NCI-H128 (cell line): ENCODE data around the gene CABLES1.
"Not testable (repeated sequence)": the region's sequence is repeated elsewhere in the genome, so short reads cannot be mapped to it uniquely, and the experiment has no call there.

ENCODE experiments used
- DNase-seq: peaks from one replicate; lab custom pipeline; 2025; ENCODE audit not compliant: unreplicated experiment; lab: John Stamatoyannopoulos, UW

CABLES1 gene, protein sequence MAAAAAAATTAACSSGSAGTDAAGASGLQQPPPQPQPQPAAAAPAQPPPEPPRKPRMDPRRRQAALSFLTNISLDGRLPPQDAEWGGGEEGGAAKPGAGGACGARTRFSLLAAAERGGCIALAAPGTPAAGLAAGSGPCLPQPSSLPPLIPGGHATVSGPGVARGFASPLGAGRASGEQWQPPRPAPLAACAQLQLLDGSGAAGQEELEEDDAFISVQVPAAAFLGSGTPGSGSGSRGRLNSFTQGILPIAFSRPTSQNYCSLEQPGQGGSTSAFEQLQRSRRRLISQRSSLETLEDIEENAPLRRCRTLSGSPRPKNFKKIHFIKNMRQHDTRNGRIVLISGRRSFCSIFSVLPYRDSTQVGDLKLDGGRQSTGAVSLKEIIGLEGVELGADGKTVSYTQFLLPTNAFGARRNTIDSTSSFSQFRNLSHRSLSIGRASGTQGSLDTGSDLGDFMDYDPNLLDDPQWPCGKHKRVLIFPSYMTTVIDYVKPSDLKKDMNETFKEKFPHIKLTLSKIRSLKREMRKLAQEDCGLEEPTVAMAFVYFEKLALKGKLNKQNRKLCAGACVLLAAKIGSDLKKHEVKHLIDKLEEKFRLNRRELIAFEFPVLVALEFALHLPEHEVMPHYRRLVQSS

DNA sequence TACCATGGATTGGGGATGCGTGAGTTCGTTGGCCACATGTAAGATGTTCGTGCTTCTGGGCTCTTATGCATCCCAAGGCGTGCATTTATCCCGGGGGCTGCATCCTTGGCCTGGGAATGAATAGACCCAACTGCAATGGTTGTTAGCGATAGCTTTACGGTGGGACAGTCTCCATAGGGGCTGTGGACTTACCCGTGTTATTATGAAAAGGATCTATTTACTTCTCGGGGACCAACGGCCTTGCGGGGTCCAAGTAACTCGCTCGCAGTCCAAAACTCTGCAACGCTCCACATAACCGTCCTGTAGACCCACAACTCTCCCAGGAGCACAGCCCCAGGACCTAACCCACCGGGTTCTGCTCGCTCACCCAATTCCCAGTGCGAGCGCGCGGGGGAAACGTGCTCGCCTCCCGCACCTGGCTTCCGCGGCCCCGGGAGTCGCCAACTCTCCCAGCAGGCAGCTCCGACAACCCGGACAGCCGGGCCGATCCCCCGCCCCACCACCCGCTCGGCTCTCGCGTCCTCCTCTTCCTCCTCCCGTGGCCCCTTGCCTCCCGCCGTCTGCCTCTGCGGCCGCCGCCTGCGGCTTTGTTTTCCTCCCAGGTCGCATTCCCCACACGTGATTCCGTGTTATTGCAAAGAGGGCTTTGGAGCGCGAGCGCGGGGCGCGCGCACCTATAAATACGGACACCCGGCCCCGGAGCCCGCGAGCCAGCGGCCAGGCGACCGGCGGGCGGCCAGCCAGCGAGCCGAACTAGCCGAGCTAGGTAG, at the start of gene CABLES1:
Gene CABLES1, plus strand, starts transcription at position 706 of the 770 bp plus-strand sequence. CDS start 278 bp downstream, outside the sequence.
- DNase-seq, result peak; percentile 64

DNA sequence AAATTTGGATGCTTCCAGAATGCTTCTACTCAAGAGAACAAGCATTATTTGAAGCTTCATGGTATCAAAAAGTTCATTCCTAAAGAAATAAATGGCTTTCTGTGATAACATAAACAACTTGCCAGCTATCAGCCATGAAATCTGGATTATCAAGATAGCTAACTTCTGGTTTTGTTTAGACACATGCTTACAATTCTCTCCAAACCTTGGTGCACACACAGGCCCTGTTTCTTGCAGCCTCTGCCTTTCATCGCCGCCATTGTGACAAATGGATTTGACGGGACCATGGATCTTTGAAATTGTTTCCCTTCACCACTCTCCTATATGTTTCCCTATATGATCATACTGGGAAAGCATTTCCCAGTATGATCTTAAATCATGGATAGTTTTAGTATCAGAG, 47.9 kb upstream of the CABLES1 start:
- DNase-seq, result no peak

DNA sequence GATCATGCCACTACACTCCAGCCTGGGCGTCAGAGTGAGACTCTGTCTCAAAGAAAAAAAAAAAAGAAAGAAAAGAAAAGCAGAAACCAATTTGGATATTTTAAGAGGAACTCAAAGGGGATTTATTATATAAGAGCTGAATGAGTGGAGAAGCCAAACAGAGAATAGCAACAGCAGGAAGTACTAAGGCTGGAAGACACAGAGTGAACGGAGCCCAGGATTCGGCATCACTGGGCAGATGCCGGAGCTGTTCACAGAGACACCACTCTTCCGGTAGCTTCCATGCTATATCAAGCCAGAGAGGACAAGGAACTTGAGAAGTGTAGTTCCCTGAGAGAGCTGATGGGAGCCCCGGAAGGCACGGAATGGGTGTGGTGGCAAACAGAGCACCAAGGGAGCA, 47.0 kb upstream of the CABLES1 start:
- DNase-seq, result no peak

DNA sequence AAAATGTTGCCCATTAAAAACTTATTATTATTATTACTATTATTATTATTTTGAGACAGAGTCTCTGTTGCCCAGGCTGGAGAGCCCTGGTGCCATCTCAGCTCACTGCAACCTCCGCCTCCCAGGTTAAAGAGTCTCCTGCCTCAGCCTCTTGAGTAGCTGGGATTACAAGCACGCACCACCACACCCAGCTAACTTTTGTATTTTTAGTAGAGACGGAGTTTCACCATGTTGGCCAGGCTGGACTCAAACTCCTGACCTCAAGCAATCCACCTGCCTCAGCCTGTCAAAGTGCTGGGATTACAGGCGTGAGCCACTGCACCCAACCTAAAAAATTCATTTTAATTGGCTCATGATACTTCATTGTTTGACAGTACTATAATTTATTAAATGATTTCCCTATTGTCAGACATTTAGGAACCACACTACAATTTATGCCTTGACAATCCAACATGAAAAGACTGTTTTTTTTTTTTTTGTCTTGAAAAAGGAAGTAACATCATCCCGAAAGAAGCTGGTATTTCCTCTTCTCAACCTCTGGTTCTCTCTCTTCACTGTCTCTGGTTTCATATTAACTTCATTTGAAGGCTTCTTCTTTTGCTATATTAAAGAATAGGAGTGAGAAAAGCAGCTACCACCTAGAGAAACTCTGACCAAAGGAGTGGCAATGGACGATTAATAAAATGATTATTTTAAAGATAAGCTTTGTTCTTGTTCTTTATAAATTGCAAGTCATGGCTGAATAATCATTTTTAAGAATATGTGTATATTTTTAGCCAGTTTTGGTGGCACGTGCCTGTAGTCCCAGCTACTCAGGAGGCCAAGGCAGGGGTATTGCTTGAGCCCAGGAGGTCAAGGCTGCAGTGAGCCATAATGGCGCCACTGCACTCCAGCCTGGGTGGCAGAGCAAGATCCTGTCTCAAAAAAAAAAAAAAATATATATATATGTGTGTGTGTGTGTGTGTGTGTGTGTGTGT, 44.0 kb upstream of the CABLES1 start:
- not testable (repeated sequence) for DNase-seq

DNA sequence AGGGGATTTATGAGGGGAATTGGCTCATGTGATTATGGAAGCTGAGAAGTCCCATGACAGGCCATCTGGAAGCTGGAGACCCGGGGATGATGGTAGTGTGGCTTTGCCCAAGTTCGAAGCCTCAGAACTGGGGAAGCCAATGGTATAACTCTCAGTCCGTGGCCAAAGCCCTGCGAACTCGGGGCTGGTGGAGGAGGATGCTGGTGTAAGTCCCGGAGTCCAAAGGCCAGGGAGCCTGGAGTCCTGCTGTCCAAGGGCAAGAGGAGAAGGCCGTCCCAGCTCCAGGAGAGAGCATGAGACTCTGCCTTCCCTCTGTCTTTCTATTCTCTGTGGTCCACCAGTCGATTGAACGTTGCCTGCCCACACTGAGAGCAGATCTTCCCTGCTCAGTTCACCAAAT, 43.2 kb upstream of the CABLES1 start:
- DNase-seq, result no peak

DNA sequence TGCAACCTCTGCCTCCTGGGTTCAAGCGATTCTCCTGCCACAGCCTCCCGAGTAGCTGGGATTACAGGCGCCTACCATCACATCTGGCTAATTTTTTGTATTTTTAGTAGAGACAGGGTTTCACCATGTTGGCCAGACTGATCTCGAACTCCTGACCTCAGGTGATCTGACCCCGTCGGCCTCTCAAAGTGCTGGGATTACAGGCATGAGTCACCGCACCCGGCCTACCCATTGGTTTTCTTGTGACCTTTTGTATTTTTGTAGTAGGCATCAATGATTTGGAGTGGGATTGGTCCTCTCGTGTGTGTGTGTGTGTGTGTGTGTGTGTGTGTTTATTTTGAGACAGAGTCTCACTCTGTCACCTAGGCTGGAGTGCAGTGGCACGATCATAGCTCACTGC, 42.2 kb upstream of the CABLES1 start:
- not testable (repeated sequence) for DNase-seq

DNA sequence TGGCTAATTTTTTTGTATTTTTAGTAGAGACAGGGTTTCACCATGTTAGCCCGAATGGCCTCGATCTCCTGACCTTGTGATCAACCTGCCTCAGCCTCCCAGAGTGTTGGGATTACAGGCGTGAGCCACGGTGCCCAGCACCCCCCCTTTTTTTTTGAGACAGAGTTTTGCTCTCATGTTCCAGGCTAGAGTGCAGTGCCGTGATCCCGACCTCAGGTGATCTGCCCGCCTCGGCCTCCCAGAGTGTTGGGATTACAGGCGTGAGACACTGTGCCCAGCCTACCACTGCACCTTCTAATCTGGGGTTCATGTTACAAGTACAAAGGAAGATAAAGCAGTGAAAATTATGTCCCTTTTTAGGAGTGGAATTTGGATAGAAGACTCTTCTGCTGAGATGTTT, 41.5 kb upstream of the CABLES1 start:
- DNase-seq, result no peak

DNA sequence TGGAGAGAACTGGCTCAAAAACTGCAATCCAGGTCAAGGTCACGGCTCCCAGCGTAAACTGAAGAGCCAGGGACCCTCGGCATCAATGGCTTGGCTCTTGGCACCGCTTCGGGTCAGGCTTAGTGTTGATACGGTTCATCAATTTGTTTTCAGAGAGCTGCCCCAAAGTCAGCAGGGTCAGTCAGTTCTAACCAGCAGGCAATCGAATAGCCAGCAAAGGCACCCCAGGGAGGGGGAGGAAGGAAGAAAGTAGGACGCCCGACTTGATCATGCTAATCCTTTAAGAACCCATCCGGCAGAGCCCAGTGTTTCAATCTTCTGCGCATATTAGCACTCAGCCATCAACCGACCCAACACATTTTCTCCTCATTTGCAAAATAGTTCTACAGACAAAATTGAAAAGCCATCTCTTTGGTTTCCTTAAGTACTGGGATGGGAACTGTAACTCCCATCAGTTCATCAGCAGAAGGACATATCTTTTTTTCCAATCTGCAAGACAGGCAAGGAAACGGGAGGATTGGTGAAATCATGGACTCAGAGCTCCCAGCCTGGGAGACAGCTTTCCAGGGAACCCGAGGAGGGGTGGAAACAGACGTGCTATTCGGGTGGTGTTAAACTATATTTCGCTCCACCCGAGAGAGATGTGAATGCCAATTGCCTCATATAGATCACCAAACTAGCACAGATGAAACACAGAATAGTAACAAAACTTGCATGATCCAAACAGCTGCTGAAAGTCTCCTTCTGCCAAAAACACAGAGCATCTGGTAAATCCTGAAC, 40.7 kb upstream of the CABLES1 start:
- DNase-seq, result no peak

DNA sequence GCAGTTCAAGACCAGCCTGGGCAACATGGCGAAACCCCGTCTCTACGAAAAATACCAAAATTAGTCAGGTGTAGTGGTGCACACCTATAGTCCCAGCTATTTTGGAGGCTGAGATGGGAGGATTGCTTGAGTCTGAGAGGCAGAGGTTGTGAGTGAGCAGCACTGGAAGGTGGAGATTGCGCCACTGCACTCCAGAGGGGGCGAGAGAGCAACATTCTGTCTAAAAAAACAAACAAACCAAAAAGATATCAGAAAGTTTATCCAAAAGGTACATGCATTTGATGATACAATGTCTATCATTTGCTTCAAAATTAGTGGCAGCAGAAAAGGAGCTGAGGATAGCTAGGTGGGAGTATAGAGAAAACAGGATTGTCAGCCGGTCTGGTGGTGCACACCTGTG, 39.8 kb upstream of the CABLES1 start:
- no peak for DNase-seq

DNA sequence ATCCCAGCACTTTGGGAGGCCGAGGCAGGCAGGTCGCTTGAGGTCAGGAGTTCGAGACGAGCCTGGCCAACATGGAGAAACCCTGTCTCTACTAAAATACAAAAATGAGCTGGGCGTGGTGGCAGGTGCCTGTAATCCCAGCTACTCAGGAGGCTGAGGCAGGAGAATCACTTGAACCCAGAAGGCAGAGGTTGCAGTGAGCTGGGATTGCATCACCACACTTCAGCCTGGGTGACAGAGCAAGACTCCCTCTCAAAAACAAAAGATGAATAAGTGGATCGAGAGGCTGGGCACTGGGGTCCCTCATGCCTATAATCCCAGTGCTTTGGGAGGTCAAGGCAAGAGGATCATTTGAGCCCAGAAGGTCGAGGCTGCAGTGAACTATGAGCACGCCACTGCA, 38.3 kb upstream of the CABLES1 start:
- DNase-seq, result not testable (repeated sequence)

DNA sequence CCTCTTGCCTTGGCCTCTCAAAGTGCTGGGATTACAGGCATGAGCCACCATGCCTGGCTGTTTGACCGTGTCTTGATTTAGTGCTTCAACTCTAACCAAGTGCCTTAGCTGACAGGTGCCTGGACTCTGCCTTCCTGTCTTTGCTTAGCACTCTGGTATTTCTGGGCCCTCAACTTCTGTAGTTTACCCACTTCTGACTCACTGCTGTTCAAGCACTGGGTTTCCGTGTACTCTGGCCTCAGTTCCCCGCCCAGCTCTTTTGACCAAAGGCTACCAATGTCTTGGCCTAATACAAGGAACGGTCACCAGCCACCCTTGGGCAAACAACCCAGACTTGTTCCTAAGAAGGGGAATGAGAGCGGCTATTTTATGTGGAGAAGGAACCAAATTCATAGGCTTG, 35.7 kb upstream of the CABLES1 start:
- no peak for DNase-seq

DNA sequence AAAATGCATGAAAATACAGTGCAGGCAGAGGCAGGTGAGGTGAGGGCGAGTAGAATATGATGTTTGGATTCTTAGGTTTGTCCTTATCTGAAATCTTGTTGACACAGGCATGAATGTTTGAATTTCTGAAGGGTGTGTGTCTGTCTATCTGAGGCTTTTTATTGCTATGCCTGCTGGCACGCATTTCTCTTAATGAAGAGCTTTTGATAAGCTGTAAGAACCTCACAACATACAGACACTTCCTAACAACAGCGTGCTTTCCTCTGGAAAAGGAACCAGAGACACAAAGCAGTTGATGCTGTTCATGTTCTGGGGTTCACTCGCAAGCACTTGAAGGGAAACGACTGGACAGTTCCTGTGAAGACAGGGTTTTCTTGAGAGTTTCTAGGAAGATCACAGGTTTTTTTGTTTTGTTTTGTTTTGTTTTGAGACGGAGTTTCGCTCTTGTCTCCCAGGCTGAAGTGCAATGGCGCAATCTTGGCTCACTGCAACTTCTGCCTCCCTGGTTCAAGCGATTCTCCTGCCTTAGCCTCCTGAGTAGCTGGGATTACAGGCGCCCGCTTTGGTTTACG, 33.3 kb upstream of the CABLES1 start:
- no peak for DNase-seq

DNA sequence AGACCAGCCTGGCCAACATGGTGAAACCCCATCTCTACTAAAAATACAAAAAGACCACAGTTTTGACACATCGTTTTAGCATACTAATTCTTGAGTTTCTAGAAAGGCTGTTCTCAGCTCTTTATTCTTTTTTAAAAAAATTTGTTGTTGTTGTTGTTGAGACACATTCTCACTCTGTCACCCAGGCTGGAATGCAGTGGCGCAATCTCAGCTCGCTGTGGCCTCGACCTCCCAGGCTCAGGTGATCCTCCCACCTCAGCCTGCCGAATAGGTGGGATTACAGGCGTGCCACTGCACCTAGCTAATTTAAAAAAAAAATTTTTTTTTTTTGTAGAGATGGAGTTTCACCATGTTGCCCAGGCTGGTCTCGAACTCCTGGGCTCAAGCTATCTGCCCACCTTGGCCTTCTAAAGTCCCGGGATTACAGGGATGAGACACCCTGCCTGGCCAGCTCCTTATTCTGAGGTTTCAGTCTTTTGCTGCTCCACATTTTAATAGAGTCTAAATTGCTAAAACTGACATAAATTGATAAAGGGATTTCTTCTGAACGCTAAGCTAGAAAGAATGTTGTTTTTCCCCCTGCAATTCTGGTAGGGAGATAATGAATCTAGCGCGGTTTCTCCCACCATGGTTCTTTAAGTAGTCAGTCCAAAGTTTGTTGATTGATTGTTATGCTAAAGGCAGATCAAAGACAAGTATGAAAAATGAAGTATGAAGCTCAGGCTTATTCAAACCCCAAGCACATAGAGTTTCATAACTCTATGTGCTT, 32.6 kb upstream of the CABLES1 start:
- no peak for DNase-seq

DNA sequence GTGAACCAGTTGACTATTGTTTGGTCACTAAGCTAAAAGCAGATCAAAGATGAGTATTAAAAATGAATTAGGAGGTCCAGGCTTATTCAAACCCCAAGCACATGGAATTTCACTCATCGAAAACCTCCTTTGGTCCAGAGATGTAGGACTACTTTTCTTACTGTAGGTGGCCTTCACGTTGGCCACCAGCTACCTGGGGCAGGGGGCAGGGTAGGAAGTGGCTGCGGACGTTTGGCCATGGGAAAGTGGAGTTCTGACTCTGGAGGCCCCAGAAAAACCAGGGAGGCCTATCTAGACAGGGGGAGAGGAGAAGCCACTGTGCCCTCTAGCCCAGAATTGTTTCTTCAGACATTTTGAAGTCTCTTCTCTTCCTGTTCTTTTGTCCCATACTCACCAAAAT, 31.8 kb upstream of the CABLES1 start:
- DNase-seq, result no peak

DNA sequence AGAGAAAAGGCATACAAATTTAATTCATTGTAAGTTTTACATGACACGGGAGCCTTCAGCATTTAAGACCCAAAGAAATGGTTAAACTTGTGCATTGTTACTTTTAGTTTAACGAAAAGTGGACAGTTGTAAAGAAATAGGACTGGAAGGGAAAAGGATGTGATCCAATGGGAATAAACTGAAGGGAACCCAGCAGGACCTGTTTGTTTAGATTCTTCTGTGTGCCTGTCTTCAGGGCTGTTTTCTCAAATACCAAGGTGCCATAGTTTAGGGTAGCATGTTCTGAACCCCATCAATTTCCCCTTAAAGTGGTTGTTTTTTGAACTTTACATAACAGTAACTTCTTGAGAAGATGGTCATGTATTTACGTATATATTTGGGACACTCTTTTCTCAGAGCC, 30.3 kb upstream of the CABLES1 start:
- no peak for DNase-seq

DNA sequence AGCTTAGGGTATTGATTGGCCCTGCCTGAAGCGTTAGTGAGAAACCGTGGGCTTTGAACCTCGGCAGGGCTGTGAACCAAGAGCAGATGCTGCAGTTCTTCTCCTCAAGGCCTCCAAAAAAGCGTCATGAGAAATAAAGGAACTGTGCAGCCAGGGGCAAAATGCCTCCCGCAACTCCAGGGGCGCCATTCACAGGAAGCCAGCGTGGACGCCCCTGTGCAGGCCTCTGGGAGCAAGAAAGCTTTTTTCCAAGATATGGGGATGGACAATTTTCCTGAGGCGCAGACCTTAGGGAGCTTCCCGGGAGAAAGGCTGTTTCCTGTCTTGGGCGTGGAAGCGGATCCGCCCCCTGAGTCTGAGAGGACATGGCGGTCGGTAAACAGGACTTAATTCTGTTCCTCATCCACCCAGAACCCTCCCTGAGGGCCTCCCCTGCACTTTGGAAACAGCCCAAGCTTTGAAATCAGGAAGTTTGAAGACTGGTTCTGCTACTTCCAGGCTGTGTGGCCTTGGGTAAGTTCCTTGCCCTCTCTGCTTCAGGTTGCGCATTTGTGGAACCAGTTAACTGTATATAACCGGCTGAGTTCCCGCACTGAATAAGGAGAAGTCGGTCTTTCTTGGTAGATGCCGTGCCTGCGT, 29.6 kb upstream of the CABLES1 start:
- no peak for DNase-seq

DNA sequence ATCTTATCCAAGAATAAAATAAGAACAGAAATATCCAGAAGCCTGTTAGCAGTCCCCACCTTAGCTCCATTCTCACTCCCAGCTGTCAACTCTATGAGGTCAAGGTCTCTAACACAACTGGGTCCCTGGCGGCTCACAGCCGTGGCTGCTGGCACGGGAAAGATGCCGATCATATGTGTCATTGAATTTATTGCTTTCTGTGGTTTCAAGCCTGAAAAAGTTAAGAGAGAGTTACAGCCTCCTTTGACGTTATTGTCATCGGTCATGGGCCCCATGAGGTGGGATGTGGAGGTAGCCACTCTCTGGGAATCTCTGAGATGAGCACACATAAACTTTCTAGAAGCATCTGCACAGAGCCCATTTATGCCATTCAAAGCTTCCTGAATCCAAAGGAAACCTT, 28.7 kb upstream of the CABLES1 start:
- no peak for DNase-seq

DNA sequence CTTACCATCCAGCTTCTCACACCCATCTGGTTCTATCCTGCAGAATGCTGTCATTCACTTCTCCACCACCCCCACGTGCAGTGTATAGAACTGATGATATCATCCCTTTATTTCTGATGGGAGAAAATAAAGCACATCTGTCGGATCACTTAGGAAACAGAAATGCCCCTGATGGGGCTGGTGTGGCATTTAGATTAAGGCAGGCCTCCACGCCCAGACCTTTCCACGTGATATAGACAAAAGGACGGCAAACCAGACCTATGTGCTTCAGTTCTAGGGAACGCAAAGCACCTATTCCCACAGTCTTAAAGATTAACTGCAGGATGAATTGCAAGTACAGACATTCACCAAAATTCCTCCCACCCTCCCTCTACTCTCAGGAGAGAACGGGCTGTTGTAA, 27.6 kb upstream of the CABLES1 start:
- no peak for DNase-seq
